GM19397 (cell line): ENCODE data around the gene IFI27L2.

ENCODE experiments used
- ATAC-seq: cut with Tn5 transposase; IDR thresholded peaks from one replicate; pipeline ENCODE4 v1.9.1; 2021; ENCODE audit warnings: mild to moderate bottlenecking, moderate library complexity; ENCODE audit not compliant: unreplicated experiment

IFI27L2 gene

DNA sequence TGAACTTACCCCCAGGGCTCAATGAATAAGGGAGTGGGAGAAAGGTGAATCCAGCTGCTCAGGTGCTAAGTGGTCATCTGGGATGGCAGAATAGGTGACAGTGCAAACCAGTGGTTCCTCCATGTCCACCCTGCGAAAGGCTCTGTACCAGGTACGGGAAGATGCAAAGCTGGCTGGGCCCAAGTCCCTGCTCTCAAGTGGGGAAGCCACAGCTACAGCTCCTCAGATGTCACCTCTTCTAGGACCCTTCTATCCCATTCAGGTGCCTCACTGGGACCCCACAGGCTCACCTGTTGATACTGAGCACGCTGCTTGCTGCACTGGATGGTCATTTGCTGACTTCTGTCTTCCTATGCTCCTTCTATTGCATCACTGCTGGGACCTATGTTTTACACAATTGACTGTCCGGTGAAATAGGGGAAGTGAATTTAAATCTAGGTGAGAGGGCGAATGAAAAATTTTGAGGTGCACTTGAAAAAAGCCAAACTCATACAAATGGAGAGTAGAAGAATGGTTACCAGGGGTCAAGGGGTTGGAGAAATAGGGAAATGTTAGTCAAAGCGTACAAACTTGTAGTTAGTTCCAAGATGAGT, 24.4 kb upstream of the IFI27L2 start:
- ATAC-seq, result no peak

DNA sequence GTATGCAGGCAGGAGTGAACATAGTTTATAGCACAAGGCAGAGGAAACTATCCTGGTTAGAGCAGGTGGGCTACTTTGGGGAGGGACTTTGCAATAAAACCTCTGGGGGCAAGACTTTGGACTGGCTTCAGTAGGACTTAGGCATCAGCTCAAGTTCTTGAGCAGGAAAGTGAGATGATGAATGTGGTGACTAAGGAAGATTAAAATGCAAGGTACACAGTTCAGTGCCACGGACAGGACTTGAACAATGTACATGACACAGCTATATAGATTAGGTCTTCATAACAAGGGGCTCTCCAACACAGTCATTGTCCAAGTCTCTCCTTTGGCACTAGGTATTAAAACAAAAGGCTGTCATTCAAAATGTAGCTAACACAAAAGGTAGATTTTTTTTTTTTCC, 23.3 kb upstream of the IFI27L2 start:
- ATAC-seq, result no peak

DNA sequence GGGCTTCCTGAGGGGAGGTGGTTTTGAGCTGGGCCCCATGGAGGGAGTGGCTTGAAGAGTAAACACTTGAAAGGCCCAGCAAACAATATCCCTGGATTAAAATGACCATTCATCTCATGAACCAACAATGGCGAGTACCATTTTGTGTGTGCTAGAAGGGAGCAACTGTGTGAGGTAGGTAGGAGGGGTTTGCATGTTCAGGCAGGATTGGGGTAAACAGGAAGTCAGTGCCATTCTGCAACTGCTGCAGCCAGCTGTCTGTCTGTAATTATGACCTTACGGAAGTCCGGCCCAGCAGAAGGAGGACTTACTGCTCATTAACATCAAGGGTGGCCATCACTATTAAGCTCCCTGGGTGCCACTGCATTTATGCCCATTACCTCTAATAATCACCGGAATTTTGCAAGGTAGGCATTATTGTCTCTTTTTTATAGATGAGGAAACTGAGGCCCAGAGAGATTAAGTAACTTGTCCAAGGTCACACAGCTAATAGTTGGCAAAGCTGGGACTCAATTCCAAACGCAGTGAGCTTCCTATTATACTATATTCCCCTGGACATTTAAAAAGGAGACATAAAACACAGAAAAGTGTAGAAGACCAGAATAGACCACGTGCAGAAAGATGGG, 16.6 kb upstream of the IFI27L2 start:
- no peak for ATAC-seq

DNA sequence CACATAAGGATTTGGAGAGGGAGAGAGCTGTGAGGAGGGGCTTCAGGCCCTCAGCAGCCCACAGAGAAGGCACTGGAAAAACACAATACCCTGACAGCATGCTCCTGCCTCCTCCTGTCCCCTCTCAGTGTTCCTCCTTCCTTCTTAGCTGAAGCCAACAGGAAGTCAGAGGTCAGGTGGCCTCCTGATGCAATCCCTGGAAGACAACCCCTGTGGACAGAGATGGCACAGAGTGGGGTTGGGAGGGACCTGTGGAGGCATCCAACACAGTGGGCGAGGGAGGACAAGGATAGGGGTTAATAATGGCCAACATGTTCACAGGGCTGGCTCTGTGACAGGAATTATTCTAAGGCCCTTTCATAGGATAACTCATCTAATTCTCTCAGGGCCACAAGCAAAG, 15.4 kb upstream of the IFI27L2 start:
- ATAC-seq, result no peak

DNA sequence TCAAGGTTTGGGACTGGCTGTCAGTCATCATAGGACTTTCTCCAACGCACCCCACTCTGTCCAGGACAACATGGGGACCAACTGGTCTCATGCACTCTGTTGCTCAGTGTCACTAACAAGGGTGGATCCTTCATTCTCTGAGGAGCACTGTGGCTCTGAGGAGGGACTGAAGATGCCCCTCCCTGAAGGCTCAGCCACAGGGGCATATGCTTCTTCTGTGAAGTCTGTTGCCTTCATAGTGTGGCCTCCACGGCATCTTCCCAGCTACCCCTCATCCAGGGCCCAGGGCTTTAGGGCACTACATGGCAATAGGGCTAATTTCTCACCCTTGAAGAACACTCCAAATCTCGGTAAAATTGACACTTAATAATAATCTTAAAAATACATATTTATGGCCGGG, 14.3 kb upstream of the IFI27L2 start:
- no peak for ATAC-seq

DNA sequence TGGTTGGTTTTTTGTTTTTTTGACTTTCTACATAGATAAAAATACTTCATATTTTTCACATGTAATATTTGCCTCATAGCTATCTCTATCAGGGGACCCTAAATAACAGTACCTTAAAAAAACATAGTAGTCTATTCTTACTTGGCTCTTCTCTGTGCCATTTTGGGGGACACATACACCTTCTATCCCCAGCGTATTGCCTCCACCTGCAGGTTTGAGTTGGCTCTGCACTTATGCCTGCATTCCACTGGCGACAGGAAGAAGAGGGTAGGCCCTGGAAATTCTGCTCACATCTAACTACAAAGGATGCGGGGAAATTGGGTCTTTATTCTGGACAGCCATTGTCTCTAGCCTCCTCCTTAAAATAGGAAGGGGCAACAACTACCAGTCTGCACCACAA, 13.8 kb upstream of the IFI27L2 start:
- ATAC-seq, result no peak

DNA sequence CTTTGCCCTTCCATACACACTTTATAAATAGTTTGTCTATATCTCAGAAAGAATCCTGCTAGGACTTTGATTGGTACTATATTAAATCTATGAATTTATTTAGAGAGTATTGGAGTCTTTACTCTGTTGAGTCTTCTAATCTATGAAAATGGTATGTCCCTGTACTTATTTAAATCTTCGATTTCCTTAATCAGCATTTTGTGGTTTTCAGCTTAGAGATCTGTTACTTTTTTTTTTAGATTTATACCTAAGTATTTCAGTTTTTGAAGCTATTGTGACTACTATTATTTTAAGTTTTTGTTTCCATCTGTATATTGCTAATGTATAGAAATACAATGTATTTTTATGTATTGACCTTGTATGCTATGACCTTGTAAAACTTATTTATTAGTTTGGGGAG, 13.4 kb upstream of the IFI27L2 start:
- no peak for ATAC-seq

DNA sequence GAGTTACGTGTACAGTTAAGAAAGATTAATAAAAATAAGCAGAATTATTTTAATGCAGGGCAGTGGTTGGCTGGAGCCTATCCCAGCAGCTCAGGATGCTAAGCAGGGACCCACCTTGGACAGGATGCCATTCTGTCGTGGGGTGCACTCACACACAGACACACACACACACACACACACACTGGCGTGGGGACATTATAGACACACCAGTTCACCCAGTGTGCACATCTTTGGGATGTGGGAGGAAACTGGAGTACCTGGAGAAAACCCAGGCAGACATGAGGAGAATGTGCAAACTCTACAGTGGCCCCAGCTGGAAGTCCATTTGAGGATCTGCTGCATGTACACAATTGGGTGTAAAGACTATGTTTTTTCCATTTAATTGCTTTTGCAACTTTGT, 12.8 kb upstream of the IFI27L2 start:
- no peak for ATAC-seq

DNA sequence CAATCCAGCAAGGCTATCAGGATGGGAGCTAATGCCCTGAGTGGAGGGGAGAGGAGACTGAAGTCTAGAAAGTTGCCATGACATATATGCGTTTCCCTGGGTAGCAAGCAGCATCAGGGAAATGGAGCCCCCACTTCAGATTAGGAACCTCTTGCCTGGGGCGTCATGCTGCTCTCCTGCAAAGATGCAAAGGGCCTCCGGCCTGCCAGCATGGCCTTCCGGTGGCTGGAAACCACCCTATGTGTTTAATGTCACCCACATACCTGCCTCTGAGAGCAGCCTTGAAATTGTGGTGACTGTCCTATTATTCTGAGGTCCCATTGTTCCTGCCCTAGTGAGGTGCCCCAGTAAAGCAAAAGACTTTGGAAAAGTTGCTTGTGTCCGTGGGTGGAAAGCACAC, 10.0 kb upstream of the IFI27L2 start:
- ATAC-seq, result no peak

DNA sequence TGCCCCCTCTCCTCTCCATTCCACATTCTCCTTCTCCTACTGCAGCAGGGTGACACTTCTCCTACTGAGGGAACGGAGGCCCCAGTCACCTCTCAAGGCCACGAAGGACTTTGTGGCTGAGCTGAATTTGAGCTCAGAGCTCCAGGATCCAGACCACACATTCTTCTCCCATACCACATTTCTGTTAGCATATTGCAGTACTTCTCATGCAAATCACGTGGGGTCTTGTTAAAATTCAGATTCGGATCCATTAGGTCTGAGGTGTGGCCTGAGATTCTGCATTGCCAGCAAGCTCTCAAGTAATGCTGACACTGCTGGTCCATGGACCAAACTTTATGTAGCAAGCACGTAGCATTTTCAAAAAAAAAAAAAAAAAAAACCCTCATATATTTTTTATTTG, 9.6 kb upstream of the IFI27L2 start:
- ATAC-seq, result no peak

DNA sequence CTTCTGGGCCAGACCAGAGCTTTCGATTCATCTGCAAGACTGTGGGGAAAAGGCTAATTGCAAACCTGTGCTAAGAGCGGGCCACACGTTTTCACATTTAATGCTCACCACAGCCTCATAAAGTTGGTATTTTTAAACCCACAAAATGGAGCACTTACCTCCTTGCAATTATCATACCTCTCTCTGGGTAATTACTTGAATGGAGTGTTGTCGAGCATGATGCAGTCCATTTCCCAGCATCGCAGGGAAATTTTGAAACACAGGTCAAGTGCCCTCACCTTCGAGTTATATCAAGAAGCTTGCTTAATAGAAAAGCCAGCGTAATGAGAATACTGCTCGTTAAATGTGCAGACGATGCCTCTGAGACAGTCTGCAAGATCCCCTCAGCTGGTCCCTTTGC, 8.8 kb upstream of the IFI27L2 start:
- no peak for ATAC-seq

DNA sequence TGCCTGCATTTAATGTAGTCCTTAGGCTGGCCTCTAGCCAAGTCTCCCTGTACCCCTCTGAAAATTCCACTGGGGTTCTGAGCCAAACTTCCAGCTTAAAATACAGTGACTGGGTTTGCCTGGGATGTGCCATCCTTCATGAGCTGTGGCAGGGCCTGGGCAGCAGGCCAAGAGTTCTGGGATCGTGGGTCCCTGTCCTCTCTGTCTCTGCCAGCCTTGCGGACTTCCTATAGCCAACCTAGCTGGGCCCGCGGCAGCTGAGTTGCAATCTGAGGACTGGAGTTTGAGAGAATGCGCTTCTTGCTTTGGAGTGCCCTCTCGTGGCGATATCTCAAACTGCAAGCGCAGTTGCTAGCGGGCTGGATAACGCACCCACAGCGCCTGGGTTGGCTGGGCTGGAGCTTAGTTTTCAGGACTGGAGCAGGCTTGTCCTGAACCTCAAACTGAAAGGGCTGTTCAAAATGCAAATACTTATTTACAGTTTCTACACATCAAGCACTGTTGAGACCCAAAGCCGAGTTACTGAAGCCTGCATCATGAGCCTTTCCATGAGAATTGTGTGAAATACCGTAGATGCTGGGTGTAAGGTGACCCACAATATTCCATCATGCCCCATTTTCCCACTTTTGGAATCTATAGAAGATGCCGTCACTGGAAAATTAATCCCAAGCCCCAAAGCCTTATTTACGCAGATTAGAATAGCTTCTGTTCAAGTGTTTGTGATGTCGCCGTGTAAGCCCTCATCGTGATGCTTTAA, 7.3 kb upstream of the IFI27L2 start:
- ATAC-seq, result peak; percentile 85

DNA sequence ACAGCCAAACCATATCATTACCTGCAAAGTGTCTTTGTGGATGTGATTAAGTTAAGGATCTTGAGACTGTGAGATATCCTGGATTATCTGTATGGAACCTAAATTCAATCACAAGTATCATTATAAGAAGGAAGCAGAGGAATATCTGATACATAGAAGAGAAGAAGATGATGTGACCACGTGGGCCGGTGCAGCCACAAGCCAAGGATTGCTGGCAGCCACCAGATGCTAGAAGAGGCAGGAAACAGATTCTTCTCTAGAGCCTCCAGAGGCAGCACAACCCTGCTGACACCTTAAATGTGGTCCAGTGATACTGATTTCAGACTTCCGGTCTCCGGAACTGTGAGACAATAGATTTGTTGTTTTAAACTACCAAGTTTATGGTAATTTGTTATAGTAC, 6.1 kb upstream of the IFI27L2 start:
- no peak for ATAC-seq

DNA sequence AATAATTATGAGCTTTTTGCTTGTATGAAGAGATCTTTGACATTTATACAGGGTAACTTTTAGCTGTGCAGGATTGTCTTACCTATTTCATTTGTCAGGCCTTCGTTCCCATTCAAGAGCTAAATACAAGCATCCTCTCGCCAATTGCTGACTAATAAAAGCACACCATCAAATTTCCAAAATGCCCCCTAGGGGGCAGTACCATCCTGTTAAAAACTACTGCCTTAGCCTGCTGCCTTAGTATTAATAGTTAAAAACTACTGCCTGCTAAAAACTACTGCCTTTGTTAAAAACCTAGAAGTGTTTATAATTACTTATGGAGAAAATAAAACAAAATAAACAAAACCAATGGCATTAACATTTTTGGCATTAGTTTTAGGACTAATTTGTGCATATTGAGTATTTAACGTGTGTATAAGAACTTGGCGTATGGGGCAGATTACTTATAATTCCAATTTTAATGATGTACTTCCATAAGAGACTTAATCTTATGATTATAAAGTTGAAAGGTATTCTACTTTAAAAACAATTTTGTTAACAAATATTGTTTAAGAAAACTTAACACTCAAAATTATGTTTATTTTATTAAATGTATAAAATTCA, 3.0 kb upstream of the IFI27L2 start:
- ATAC-seq, result no peak

DNA sequence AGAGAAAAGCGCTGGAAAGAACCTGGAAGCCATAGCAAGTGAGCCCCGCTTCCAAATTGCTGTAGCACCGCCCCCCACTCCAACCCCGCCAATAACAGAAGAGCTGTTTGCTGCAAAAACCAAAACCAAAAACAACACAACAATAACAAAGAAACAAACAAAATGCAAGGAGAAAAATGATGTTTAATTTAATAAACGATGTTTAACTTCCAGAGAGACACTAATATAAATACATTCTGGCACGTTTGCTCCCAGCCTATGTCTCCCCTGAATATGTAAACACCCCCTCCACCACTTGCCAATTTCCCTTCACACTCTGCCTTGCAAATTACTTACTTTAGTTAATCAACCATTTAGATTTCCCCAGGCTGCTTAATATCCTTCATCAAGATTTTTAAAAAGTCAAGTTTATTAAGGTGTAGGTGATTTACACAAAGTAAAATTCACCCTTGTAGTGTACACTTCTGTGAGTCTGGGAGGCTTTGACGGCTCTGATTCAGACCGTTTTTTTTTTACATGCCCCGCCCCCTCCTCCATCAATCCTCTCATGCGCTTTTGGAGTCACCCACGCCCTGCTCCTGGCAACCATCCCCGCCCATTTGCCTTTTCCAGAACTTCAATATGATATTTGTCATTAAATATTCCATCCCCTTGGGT, 482 bp upstream of the IFI27L2 start:
- no peak for ATAC-seq

DNA sequence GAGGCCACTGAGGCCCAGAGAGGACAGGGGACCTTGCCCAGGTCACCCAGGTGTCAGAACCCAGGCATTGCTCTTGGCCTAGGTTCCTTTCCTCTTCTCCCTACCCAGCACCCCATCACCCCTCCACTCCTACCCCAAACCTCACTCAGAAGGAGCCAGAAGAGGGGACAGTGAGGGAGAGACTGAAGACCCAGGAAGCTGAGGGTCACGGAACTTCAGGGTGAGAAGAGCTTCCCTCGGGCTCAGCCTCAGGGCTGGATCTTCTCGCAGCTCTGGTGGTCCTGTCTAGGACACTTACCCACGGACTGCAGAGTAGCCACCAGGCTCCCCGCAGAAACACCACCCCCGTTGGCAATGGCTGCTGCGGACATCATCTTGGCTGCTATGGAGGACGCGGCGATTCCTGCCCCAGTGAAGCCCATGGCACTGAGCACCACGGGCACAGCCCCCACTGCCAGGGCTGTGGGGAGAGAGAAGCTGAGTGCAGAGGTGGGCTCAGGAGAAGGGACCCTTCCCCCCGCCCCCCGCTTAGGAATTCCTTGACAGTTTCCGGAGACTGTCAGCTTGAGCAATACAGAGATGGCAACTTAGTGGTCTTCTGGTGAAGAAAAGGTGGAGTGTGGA, 1.1 kb downstream of the IFI27L2 start:
- ATAC-seq, result no peak

DNA sequence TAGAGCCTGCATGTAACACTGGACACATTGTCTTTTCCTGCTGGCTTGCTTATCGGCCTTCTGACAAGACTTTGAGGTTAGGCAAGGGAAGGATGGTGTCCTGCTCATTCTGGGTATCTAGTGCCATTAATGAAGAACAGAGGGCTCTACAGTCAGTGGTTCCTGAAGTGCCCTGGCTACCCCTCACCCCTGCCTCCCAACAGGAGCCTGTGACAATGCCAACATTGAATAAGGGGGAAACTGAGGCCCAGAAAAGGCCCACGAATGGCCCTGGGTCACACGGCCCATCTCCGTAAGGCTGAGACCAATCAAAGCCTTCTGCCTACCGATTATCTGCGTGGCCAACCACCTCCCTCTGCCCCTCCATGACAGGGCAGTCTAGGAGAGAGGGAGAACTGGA, 2.1 kb downstream of the IFI27L2 start:
- ATAC-seq, result no peak

DNA sequence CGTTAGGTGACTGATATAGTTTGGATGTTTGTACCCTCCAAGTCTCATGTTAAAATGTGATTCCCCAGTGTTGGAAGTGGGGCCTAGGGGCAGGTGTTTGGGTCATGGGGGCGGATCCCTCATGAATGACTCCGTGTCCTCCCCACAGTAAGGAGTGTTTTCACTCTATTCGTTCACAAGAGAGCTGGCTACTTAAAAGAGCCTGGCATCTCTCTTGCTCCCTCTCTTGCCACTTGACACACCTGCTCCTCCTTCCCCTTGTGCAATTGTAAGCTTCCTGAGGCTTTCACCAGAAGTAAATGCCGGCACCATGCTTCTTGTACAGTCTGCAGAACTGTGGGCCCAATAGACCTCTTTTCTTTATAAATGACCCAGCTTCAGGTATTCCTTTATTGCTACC, 2.6 kb downstream of the IFI27L2 start:
- ATAC-seq, result no peak

DNA sequence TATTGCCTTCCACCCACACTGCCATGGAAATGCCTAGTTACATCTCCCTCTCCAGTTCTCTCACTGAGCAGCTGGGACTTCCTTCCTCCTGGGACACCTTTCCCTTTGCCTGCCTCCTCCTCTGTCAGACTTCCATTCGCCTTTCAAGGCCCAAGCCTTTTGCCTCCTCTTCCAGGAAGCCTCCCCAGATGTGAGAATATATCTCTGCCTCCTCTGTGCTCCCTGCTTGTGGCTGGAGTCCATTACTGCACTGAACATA, 3.1 kb downstream of the IFI27L2 start:
- ATAC-seq, result no peak

DNA sequence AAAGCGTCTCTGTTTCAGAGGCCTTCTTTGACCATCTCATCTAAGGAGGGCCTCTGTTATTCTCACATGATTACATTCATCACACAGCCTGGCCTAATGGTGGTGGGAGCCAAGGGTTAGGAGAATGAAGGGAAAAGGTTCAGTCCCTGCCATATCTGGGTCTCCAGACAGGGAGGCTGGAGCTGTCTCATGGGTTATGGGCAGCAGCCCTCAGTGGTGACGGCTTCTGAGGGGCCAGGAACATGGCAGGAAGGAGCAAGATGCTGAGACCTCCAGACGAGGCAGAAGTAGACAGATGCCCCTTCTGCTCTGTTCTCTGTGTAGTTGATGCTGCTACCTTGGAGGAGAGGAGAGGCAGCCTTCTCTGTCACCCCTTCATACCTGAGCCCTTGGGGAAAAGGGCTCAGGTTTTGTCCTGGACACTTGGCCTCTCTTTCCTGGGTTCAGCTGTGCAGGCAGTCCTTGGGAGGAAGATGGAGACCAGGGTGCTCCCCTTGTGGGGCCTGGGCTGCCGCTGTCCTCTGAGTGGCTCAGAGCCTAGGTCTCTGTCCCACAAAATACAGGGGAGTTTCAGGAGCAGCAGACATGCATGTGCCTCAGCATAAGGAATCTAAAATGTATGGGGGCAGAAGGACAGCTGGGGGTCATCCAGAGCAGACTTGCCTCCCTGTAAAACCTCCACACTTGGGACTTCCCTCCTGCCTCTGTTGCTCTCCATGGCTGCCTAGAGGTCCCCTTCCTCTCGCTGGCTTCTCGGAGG, 3.6 kb downstream of the IFI27L2 start:
- no peak for ATAC-seq
